HG03439 (cell line): ENCODE results near the gene WDR59.

ENCODE experiments used
- ATAC-seq: cut with Tn5 transposase; IDR thresholded peaks from one replicate; pipeline ENCODE4 v1.9.1; 2021; ENCODE audit warnings: mild to moderate bottlenecking, moderate library complexity; ENCODE audit not compliant: unreplicated experiment

WDR59 gene

DNA sequence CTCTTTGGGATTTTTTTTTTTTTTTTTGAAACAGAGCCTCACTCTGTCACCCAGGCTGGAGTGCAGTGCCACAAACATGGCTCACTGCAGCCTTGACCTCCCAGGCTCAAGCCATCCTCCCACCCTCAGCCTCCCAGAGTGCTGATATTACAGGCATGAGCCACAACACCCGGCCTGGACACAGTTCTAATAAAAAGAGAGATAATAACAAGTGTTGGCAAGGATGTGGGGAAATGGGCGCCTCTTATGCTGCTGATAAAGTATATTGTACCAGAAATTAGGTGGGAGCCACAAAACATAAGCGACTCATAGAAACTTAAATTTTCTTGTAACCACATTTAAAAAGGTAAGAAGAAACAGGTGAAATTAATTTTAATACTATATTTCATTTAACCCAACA is 159.9 kb downstream of the WDR59 start:
- no peak for ATAC-seq
